ENCODE measurements around the gene THSD8. TPM values are rescaled to one million over a fixed set of nuclear protein-coding genes. Genes with fewer than 3 reads are reported as not detected.

The THSD8 gene
- total RNA-seq, 2 experiments from 2014 or later, result 31.0 to 48.2 TPM

GRCh38 chr19:12779162-12779993 is 22.5 kb upstream of the THSD8 start:
- intact Hi-C loops (cut with DNase I, micrococcal nuclease), result no loop called here
- POLR2A ChIA-PET, result interaction anchor here (2.4 to 2.8 kb wide), 2 partner anchors 9 to 12 kb away, joined by 9 to 40 read pairs; partner anchors contain the start of gene JUNB

GRCh38 chr19:12782174-12782423 is 19.8 kb upstream of the THSD8 start:
- no peaks in the 10 kb centered on the region for H3K36me3 Mint-ChIP-seq (ENCODE audit: low read depth)
- DNase-seq (no peak), ATAC-seq (no peak)
- no peaks in the 10 kb centered on the region for H3K27me3 Mint-ChIP-seq
- ChIA-PET CTCF (interaction anchor here (1.2 to 12.0 kb wide), 2 partner anchors 9 to 14 kb away, joined by 4 to 285 read pairs; partner anchors contain the start of gene JUNB), POLR2A (interaction anchor here (2.9 kb wide), 1 partner anchor 10 kb away, joined by 53 read pairs; the partner anchor contains the start of gene JUNB)
- H3K4me3 Mint-ChIP-seq, result peak overlapping the region; percentile 74
- H3K27ac Mint-ChIP-seq, result peak overlapping the region; percentile 98
- intact Hi-C loops (cut with DNase I, micrococcal nuclease), result loop anchor here (1.0 to 10.0 kb wide), 8 partner anchors 8 to 1743 kb away; partner anchors contain the start of genes CALR (in 1 of the 2), GET3 (in 1 of the 2), JUNB (in 1 of the 2) and TECR (in 1 of the 2)
- H3K4me1 Mint-ChIP-seq, result peaks cover 37% of the 10 kb centered on the region
- no peaks in the 10 kb centered on the region for H3K9me3 Mint-ChIP-seq (ENCODE audit: low read depth)

More at GRCh38 chr19:12779162-12779993, 22.5 kb upstream of the THSD8 start:
- Mint-ChIP-seq H3K27ac (peak overlapping the region; percentile 95), H3K36me3 (ENCODE audit: low read depth) (no peaks in the 10 kb centered on the region), H3K4me3 (peak overlapping the region; percentile 82), H3K9me3 (ENCODE audit: low read depth) (no peaks in the 10 kb centered on the region), H3K27me3 (no peaks in the 10 kb centered on the region), H3K4me1 (peaks cover 38% of the 10 kb centered on the region)
- peak; percentile 41 for DNase-seq
- CTCF ChIA-PET, result interaction anchor here (0.6 to 12.0 kb wide), 7 partner anchors 9 to 1297 kb away, joined by 3 to 285 read pairs (median 5); partner anchors contain the start of genes GET3, JUNB, RNASEH2A and THSD8
- no peak for ATAC-seq

GRCh38 chr19:12782424-12783290 is 19.2 kb upstream of the THSD8 start:
- H3K27me3 Mint-ChIP-seq, result no peaks in the 10 kb centered on the region
- ChIA-PET CTCF (interaction anchor here (0.6 to 12.0 kb wide), 4 partner anchors 9 to 25 kb away, joined by 3 to 285 read pairs (median 4); partner anchors contain the start of gene JUNB), POLR2A (interaction anchor here (2.9 kb wide), 1 partner anchor 10 kb away, joined by 53 read pairs; the partner anchor contains the start of gene JUNB)
- intact Hi-C loops (cut with DNase I, micrococcal nuclease), result loop anchor here (1.0 to 10.0 kb wide), 8 partner anchors 8 to 1742 kb away; partner anchors contain the start of genes CALR (in 1 of the 2), GET3 (in 1 of the 2), JUNB (in 1 of the 2) and TECR (in 1 of the 2)
- ATAC-seq (peak; percentile 40), DNase-seq (peak; percentile 95)
- H3K36me3 Mint-ChIP-seq (ENCODE audit: low read depth), result no peaks in the 10 kb centered on the region
- peaks cover 33% of the 10 kb centered on the region for H3K4me1 Mint-ChIP-seq
- peak overlapping the region; percentile 98 for H3K27ac Mint-ChIP-seq
- H3K9me3 Mint-ChIP-seq (ENCODE audit: low read depth), result no peaks in the 10 kb centered on the region
- H3K4me3 Mint-ChIP-seq, result peak overlapping the region; percentile 74

GRCh38 chr19:12783291-12783848 is 18.5 kb upstream of the THSD8 start:
- Mint-ChIP-seq H3K27ac (no peak overlapping the region), H3K9me3 (ENCODE audit: low read depth) (no peaks in the 10 kb centered on the region), H3K36me3 (ENCODE audit: low read depth) (no peaks in the 10 kb centered on the region), H3K4me3 (peak overlapping the region; percentile 74), H3K4me1 (peaks cover 34% of the 10 kb centered on the region), H3K27me3 (no peaks in the 10 kb centered on the region)
- ChIA-PET POLR2A (interaction anchor here (0.6 to 2.9 kb wide), 2 partner anchors 9 to 380 kb away, joined by 3 to 53 read pairs; partner anchors contain the start of gene JUNB), CTCF (interaction anchor here (0.6 to 12.0 kb wide), 3 partner anchors 12 to 26 kb away, joined by 3 to 285 read pairs (median 5); partner anchors contain the start of gene JUNB)
- DNase-seq (peak; percentile 92), ATAC-seq (peak; percentile 28)
- intact Hi-C loops (cut with DNase I, micrococcal nuclease), result loop anchor here (2.0 to 10.0 kb wide), 6 partner anchors 47 to 1741 kb away; partner anchors contain the start of genes CALR (in 1 of the 2), GET3 (in 1 of the 2), TECR (in 1 of the 2) and ZNF490 (in 1 of the 2)

- Mint-ChIP-seq H3K4me1 (peaks cover 32% of the 10 kb centered on the region), H3K27ac (no peak overlapping the region), H3K4me3 (peak overlapping the region; percentile 74), H3K36me3 (ENCODE audit: low read depth) (no peaks in the 10 kb centered on the region), H3K27me3 (no peaks in the 10 kb centered on the region), H3K9me3 (ENCODE audit: low read depth) (no peaks in the 10 kb centered on the region)
- ChIA-PET POLR2A (interaction anchor here (0.6 to 2.9 kb wide), 2 partner anchors 8 to 379 kb away, joined by 3 to 53 read pairs; partner anchors contain the start of gene JUNB), CTCF (interaction anchor here (2.0 kb wide), 1 partner anchor 18 kb away, joined by 5 read pairs; no protein-coding TSS in a partner anchor)
- intact Hi-C loops (cut with DNase I, micrococcal nuclease), result loop anchor here (2.0 to 10.0 kb wide), 6 partner anchors 47 to 1741 kb away; partner anchors contain the start of genes CALR (in 1 of the 2), GET3 (in 1 of the 2), TECR (in 1 of the 2) and ZNF490 (in 1 of the 2)
- DNase-seq (peak; percentile 57), ATAC-seq (no peak)
Measured at GRCh38 chr19:12783849-12784393, 17.9 kb upstream of the THSD8 start.

- peak; percentile 11 for ATAC-seq
- Mint-ChIP-seq H3K27me3 (no peaks in the 10 kb centered on the region), H3K36me3 (ENCODE audit: low read depth) (no peaks in the 10 kb centered on the region), H3K4me1 (peaks cover 32% of the 10 kb centered on the region), H3K9me3 (ENCODE audit: low read depth) (no peaks in the 10 kb centered on the region), H3K4me3 (no peak overlapping the region), H3K27ac (no peak overlapping the region)
- CTCF ChIA-PET, result interaction anchor here (2.0 kb wide), 1 partner anchor 18 kb away, joined by 5 read pairs; no protein-coding TSS in a partner anchor
- POLR2A ChIA-PET, result interaction anchor here (2.9 kb wide), 1 partner anchor 8 kb away, joined by 53 read pairs; the partner anchor contains the start of gene JUNB
- intact Hi-C loops (cut with DNase I, micrococcal nuclease), result loop anchor here (5.0 to 10.0 kb wide), 3 partner anchors 172 to 1740 kb away; partner anchors contain the start of genes TECR (in 1 of the 2), ZNF490 (in 1 of the 2) and ZNF791 (in 1 of the 2)
- peak; percentile 57 for DNase-seq
Measured at GRCh38 chr19:12784394-12784870, 17.4 kb upstream of the THSD8 start.

- intact Hi-C loops (cut with DNase I, micrococcal nuclease), result loop anchor here (5.0 to 10.0 kb wide), 3 partner anchors 173 to 1740 kb away; partner anchors contain the start of genes TECR (in 1 of the 2), ZNF490 (in 1 of the 2) and ZNF791 (in 1 of the 2)
- Mint-ChIP-seq H3K36me3 (ENCODE audit: low read depth) (no peaks in the 10 kb centered on the region), H3K4me1 (peaks cover 26% of the 10 kb centered on the region), H3K4me3 (no peak overlapping the region), H3K9me3 (ENCODE audit: low read depth) (no peaks in the 10 kb centered on the region), H3K27ac (no peak overlapping the region), H3K27me3 (no peaks in the 10 kb centered on the region)
- ATAC-seq (peak; percentile 2), DNase-seq (peak; percentile 54)
- ChIA-PET CTCF (no interaction called here), POLR2A (no interaction called here)
Measured at GRCh38 chr19:12784871-12785430, 16.9 kb upstream of the THSD8 start.

- peak; percentile 32 for DNase-seq
- Mint-ChIP-seq H3K27me3 (no peaks in the 10 kb centered on the region), H3K36me3 (ENCODE audit: low read depth) (peaks cover 1% of the 10 kb centered on the region), H3K4me3 (no peak overlapping the region), H3K9me3 (ENCODE audit: low read depth) (no peaks in the 10 kb centered on the region), H3K4me1 (peaks cover 24% of the 10 kb centered on the region), H3K27ac (no peak overlapping the region)
- POLR2A ChIA-PET, result no interaction called here
- CTCF ChIA-PET, result interaction anchor here (0.6 to 0.9 kb wide), 4 partner anchors 9 to 149 kb away, joined by 3 to 4 read pairs (median 4); no protein-coding TSS in a partner anchor
- ATAC-seq, result no peak
- intact Hi-C loops (cut with DNase I, micrococcal nuclease), result loop anchor here (10.0 kb wide), 2 partner anchors 1579 to 1739 kb away; partner anchors contain the start of gene TECR (in 1 of the 2)
Measured at GRCh38 chr19:12785431-12786031, 16.3 kb upstream of the THSD8 start.

GRCh38 chr19:12786141-12786870 is 15.6 kb upstream of the THSD8 start:
- Mint-ChIP-seq H3K9me3 (ENCODE audit: low read depth) (no peaks in the 10 kb centered on the region), H3K36me3 (ENCODE audit: low read depth) (peaks cover 1% of the 10 kb centered on the region), H3K27me3 (no peaks in the 10 kb centered on the region), H3K27ac (peak overlapping the region; percentile 81), H3K4me3 (no peak overlapping the region), H3K4me1 (peaks cover 27% of the 10 kb centered on the region)
- no peak for ATAC-seq
- intact Hi-C loops (cut with DNase I, micrococcal nuclease), result loop anchor here (10.0 kb wide), 2 partner anchors 1578 to 1738 kb away; partner anchors contain the start of gene TECR (in 1 of the 2)
- ChIA-PET CTCF (interaction anchor here (0.6 to 3.4 kb wide), 5 partner anchors 9 to 148 kb away, joined by 3 to 39 read pairs (median 4); no protein-coding TSS in a partner anchor), POLR2A (no interaction called here)
- DNase-seq, result peak; percentile 37

Data from activated CD4-positive, alpha-beta T cell treated with anti-CD3 and anti-CD28 coated beads for 36 hours (primary cell).